ENCODE measurements around the gene TEX38. TPM values are rescaled to one million over a fixed set of nuclear protein-coding genes. Genes with fewer than 3 reads are reported as not detected.
"Not testable (repeated sequence)": the region's sequence is repeated elsewhere in the genome, so short reads cannot be mapped to it uniquely, and the experiment has no call there.

TEX38 gene
- not detected for total RNA-seq

DNA sequence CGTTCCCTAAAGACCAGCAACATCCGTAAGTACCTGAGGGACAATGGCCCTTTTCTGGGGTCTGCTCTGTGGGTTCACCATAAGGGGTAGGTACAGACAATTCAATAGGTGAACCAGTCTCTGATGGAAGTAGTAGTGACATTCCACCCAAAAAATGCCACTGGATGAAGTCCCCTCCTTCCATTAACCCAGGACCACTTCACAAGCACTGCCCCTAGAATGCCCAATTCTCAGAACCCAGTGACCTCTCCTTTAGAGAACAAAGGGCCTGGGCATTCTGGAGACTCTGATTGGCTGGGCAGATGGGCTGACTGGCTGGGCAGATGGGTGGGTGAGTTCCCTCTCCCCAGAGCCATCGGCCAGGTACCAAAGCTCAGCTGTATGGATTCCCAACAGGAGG is at the start of gene TEX38:
Gene TEX38, plus strand, starts transcription at position 301 of the 400 bp plus-strand sequence. Its CDS starts 81 bp downstream, at position 382.
- DNase-seq, result no peak

DNA sequence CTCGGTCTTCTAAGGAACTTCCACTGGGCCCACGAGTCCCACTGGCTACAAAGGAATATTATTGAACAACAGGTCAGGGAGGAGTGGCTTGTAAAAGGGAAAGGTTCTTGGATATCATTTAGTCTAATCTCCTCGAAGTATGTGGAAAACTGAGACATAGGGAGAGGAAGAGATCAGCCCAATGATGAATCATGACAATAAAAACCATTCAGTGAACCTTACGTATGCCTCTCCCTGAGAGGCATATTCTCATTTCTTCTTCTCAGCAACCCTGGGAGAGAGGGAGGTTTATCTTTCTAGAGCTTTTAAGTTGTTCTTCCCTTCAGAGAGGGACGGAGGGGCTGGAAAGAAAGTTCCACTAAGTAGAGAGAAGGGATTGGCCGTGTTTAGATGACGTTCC is 49.7 kb upstream of the TEX38 start:
- no peak for DNase-seq

DNA sequence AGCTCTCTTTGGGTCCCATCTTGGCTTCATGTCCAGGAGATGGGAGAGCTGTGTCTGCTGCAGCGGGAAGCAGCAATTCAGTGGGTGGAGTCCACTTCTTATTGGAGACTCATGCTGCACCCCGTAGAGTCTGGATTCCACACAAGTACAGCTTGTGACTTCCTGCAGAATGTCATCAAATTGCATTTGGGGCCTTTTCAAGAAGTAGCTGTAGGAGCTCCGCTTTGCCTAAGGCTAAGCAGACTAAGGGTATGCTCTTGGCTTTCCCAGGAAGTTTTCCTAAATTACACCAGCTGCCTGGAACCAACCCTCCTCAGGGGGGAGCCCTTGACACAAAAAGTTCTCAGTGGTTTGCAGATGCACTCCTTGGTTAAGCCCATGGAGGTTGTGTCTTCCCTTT is 49.3 kb upstream of the TEX38 start:
- no peak for DNase-seq

DNA sequence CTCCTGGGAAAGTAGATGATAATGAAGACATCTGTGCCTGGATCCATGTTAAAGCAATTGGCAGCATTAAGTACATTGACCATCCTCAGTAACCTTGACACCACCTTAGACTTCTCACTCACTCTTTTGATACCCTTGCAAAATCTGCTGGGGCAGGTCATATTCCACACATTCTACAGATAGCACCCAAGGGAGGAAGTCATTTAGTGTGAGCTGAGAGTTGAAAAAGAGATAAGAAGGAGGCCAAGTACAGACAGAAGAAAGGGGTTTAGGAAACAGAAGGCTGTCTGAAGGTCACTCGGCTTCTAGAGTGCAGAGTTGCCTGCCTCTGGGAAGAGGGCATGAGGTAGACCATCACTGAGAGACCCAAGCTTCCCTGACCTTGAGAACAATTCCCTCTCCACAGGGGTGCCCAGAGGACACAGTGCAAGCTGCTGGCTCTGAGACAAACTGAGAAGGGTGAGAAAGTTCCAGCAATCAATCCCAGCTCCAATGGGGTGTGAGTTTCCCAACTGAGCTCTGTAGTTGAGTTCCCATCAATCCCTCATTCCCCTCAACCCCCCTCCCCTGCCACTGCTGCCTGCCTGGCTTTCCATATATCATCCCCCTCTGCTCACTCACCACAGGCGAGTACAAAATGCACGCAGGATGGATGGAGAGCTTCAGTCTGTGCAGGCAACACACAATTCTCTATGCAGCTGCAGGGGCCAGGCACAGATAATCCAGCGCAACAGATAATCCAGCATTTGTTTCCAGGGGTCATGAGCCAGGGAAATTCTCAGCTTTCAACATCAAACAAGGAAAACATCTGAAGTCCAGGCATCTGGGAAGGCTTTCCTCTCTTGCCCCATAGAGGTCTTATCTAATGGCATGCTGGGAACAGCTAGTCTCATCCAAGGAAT is 47.7 kb upstream of the TEX38 start:
- no peak for DNase-seq

DNA sequence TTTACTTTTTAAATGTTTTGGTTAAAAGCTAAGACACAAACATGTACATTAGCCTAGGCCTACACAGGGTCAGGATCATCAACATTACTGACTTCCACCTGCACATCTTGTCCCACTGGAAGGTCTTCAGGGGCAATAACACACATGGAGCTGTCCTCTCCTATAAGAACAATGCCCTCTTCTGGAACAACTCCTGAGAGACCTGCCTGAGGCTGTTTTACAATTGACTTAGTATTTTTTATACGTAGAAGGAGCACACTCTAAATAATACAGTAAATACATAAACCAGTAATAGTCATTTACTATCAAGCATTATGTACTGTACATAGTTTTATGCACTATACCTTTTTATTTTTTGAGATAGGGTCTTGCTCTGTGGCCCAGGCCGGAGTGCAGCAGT is 40.9 kb upstream of the TEX38 start:
- DNase-seq, result no peak

DNA sequence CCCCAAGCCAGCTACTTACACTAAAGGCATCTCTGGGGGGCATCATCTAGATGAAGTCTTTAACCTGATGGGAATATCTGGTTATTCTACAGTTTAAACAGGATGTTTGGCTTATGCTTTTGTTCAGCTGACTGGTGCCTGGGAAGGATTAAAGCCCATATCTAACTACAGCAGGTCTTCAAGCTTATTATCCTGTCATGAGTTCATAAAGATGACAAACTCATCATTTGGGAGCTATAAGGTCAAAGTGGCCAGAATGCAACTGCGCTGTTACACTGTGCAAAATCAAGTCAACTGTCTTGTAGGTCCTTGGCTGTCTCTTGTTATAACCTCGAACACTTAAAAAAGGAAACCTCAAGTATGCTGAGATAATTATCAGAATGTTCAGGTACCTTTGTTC is 36.4 kb upstream of the TEX38 start:
- DNase-seq, result no peak

DNA sequence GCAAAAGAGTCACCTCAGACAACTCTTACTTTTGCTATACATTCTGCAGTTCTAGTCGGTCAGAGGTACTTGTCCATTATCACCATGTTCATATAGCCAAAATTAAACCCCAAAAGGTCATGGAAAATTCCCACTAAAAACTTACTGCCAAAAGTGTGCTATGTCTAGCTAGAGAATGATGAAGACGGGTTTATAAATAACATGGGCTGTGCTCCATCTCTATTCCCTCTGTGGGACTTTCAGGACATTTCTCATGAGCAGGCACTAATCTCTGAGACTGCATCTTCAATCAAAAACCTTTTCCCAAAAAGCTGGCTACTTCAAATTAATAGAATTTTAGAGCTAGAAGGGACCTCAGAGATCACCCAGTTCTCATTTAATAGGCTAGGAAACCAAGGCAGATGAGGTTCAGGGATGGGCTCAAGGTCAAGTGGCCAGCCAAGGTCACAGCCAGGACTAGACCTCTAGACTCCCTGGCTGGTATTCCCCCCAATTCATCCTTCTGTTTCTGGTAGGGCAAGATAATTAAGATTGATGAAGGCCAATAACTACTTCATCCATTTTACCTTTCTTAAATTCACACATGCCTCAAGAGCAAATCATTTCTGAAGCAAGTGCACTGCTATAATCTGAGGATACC is 34.1 kb upstream of the TEX38 start:
- DNase-seq, result no peak

DNA sequence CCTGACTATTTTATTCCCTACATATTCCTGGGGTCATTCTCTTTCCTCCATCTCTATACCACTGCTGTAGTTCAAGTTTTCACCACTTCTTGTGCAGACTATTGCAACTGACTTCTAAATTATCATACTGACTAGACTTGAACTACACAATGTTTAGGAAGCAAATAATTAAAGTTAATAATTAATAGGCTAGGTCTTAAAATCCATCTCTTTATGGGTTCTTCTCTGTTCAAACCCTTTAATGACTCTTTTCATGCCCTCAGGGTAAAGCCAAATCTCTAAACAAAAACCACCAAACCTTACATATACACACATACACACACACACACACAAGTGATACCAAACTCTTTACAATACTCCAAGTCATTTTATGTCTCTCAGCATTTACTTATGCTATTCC is 32.7 kb upstream of the TEX38 start:
- DNase-seq, result no peak

DNA sequence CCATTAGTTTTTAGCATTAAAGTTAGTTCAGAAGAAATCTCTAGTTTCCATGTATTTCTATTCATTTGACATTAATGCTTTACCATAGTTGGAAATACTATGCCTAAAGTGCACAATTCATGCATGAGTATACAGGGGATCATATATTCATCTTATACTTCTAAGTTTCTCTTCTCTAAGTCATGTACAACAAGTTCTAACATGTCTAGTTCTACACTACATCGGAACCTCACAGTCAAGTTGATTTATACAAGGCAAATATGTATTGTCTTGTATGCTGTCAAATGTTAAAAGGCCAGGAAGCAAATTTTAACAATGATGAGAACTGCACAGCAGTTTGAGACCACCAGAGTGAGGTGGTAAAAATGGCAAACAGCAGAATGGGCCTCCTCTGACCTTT is 32.1 kb upstream of the TEX38 start:
- no peak for DNase-seq

DNA sequence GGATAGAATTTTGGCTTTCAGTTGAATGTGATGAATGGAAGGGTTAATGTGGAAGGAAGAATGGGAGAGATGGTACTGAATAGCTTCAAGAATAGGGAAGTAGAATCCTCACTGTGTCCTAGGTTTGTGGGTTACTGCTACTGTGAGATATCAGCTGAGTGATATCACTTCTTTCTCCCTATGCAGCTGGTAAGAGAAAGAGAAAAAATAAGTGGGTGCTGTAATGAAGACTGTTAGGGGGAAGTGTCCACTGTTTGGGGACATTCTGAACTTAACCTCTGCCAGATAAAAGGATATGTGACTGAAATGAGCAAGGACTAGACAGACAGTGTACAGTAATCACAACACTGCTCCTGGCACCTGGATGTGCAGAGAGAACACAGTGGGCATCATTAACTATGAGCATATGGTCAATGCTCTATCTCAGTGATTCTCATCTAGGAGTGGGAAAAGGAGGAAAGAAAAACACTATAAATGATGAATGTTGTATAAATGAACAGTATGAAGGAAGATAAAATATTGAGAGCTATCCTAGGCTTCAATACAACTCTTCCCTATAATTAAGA is 29.5 kb upstream of the TEX38 start:
- no peak for DNase-seq

DNA sequence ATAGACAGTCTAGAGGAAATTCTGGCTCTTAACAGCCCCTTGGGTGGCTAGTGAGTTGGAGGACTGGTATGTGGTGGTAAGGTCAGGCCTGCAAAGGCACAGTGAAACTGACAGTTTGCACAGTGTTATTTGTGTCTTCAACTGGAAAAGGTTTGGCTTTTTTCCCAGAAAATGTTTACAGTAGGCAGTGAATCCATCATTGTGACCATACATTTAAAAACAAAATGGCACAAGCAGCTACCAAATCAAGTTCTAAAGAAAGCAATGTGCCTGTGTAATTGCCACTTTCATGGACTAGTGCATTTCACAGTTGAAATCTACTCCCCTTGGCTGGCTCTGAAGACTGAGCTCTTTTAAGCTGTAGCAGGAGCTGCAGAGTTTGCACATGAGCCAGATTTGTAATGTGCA is 28.3 kb upstream of the TEX38 start:
- no peak for DNase-seq

DNA sequence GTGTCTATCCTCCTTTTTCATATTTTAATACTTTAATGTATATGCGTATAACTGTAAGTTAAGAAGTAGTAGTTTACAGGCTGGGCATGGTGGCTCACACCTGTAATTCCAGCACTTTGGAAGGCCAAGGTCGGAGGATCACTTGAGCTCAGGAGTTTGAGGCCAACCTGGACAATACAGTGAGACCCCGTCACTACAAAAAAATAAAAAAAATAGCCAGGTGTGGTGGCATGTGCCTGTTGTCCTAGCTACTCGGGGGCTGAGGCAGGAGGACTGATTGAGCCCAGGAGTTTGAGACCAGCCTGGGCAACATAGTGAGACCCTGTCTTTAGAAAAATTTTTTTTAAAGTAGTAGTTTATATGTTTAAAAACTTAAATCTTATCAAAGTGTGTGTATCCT is 25.8 kb upstream of the TEX38 start:
- DNase-seq, result no peak

DNA sequence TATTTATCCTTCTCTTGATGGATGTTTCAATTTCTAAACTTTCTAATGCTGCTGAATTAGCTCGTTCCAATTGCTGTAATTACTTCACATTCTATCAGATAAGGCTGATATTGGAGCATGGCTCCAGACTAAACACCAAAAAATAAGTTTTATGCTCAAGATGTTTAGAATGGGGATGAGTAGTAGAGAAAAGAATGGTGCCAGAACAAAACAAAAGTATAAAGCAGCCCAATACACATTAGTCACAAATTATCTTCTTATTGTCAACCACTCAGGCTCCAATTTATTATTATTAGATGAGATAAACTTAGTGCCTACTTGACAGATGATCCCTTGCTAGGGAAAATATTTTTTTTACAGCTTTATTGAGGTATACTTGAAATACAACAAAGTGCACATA is 25.3 kb upstream of the TEX38 start:
- DNase-seq, result no peak

DNA sequence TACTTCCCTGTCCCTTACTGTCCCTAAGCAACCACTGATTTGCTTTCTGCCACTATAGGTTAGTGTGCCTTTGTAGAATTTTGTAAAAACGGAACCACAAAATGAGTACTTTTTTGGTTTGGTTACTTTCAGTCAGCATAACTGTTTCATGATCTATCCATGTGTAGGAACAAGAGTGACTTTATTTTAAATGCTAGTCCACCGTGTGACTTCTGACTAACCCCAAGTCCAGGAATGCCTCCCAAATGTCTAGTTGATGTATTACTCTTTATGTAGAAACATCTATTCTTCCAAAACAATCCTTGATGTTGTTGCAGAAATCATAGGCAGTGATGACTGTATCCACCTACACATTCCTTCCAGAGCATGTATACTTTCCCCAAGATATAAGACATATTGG is 24.8 kb upstream of the TEX38 start:
- DNase-seq, result no peak

DNA sequence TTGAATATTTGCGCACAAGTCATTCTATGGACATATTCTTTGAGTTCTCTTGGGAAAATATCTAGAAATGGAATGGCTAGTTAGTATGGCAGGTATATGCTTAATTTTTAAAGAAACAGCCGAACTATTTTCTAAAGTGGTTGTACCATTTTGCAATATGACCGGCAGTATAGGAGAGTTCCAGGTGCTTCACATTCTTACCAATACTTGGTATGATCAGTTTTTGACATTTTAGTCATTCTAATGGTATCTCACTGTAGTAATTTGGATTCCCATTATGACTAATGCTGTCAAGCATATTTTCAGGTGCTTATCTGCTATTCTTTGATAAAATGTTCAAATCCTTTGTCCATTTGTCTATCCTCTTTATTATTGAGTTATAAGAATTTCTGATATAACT is 24.0 kb upstream of the TEX38 start:
- no peak for DNase-seq

DNA sequence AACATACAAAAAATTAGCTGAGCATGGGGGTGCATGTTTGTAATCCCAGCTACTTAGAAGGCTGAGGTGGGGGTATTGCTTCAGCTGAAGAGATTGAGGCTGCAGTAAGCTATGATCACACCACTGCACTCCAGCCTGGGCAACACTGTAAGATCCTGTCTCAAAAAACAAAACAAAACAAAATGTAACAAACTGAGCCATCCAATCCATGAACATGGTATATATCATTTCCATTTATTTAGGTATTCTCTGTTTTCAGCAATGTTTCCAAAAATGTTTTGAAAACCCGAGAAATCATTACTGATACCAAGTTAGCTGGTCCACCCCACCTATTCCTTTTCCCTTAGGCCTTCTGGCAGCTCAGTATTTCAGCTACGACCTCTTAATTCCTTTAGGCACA is 21.9 kb upstream of the TEX38 start:
- DNase-seq, result no peak

DNA sequence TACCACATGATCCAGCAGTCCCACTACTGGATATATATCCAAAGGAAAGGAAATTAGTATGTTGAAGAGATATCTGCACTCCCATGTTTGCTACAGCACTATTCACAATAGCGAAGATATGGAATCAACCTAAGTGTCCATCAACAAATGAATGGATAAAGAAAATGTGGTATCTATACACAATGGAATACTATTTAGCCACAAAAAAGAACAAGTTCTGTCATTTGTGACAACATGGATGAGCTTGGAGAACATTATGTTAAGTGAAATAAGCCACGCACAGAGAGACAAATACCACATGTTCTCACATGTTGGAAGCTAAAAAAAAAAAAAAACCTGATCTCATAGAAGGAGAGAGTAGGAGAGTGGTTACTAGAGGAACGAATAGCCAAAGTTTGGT is 21.2 kb upstream of the TEX38 start:
- no peak for DNase-seq

DNA sequence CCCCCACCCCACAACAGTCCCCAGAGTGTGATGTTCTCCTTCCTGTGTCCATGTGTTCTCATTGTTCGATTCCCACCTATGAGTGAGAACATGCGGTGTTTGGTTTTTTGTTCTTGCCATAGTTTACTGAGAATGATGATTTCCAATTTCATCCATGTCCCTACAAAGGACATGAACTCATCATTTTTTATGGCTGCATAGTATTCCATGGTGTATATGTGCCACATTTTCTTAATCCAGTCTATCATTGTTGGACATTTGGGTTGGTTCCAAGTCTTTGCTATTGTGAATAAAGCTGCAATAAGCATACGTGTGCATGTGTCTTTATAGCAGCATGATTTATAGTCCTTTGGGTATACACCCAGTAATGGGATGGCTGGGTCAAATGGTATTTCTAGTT is 20.5 kb upstream of the TEX38 start:
- DNase-seq, result not testable (repeated sequence)

DNA sequence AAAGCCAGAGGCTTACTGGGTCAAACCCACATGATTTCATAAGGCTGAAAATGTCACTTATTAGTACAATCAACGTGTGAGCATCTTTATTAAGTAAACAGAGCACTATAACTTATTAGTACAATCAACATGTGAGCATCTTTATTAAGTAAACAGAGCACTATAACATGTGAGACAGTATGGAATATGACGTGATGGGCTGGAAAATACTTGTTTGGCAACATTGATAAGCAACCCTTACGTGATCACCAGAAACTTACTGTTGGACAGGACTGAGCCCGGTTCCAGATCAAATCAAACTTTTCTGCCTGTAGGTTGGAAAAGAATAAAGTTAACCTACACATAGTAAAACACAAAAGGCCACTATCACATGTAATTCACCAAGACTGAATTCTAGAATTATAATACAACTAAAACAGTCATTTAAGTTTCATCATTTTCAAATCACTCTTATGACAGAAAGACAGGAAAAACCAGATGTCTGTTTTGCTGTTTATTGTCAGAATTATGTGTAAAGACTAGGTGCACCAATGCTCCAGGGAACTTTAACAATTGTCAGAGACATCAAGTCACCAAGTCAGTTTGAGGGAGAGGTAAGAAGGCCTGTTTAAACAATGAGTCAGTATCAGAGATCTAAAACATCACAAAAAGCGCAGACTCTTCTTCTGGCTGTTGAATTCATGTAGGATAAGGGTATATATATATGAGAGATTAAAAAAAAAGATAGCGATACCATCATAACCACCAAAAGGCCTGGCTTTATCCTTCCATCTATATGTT is 19.1 kb upstream of the TEX38 start:
- no peak for DNase-seq

DNA sequence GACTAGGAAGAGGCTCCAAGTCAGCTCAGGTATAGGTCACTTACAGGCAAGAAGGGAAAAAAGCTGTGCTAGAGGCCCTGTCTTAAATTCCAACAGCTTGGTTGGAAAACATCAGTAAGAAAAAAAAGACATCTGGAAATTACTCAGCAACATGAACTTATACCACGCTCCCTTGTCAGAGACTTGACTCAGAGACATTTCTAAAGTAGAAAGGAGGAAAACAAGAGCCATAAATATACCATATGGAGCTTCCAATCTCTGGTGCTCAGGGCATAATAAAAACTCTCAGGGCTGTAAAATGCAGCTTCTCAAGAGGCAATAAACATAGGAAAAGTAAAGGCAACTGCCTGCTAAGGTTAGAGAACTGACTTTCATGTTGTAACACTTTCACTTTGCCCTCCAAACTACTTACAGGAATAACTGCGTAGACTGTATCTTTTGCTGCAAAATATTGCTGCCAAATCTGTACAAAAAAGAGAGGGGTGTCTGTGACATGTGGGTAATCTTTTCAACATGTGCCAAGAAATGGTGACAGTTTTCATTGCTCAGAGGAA is 18.2 kb upstream of the TEX38 start:
- no peak for DNase-seq

DNA sequence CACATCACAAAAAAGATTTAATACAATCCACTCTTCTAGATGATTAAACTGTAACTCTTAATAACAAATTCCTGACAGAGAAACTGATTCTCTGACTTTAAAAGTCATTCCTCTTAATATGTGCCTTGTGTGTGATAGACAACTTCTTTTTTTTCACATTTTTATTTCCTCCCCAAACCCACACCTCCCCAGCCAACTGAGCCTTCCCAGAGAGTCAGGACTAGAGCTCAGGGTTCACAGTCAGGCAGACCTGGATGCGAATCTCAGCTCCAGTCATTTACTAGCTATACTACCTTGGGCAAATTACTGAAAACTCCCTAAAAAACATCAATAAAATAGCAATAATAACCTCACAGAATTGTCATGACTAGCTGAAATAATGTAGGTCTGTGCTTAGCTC is 17.6 kb upstream of the TEX38 start:
- DNase-seq, result no peak

DNA sequence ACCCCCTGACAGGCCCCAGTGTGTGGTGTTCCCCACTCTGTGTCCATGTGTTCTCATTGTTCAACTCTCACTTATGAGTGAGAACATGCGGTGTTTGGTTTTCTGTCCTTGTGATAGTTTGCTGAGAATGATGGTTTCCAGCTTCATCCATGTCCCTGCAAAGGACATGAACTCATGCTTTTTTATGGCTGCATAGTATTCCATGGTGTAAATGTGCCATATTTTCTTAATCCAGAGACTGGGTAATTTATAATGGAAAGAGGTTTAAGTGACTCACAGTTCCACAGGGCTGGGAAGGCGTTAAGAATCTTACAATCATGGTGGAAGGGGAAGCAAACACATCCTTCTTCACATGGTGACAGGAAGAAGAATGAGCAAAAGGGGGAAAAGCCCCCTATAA is 17.0 kb upstream of the TEX38 start:
- not testable (repeated sequence) for DNase-seq

DNA sequence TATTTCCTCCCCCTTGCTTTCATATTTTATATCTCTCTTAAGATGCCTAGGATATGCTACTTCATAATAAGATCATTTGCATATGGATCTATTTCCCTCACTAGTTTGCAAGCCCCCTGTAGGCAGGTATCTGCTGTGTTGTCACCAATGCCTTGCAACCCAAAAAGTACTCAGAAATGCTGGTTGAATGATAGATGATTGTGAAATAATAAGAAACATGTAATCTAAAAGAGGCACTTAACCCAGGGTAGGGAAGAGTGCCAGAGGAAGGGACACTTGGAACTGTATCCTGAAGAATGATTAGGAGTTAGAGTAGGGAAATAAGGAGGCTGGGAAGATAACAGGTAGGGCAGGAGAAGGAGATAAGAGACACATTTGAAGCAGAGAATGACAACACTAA is 15.8 kb upstream of the TEX38 start:
- DNase-seq, result no peak

Measured in occipital lobe (tissue), 2 donors.